HG03354 (cell line): ENCODE results near the gene CSNK2A3.

Experiments used
- ATAC-seq: cut with Tn5 transposase; IDR thresholded peaks from one replicate; pipeline ENCODE4 v1.9.1; 2021; ENCODE audit warnings: mild to moderate bottlenecking; ENCODE audit not compliant: unreplicated experiment, poor library complexity, severe bottlenecking

Gene CSNK2A3

DNA sequence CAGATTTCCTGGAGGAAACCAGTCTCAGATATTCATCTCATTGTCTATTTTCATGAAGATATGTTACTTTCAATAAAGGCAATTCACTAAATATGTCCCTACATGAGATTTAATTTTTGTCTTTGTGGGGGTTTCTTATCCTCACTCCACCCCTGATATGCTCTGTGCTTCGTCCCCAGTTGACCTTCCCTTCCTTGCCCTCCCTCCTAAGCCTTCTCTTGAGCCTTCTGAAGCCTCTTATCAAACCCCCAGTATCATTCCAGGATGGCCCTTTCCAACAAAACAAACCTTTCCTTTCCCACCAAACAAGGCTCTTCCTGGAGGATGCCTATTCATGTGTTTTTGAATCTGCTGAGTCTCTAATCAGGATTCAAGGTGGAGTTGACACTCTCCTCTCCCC lies 44.8 kb downstream of the CSNK2A3 start:
- no peak for ATAC-seq

DNA sequence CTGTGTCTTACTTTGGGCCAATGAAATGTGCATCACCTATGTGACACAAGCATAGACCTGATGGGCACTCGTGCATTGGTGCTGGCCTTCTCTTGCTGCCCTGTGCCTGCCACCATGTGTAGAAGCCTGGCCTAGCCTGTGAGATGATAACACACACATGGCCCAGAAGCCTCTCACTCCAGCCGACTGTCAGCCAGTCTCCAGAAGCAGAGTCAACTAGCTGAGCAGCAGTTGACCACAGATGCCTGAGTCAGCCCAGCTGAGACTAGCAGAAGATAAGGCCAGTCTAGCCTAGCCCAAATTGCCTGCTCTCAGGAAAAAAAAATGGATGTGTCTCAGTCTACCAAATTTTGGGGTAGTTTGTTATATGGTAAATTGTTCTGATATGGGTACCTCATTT lies 46.2 kb downstream of the CSNK2A3 start:
- ATAC-seq, result no peak

DNA sequence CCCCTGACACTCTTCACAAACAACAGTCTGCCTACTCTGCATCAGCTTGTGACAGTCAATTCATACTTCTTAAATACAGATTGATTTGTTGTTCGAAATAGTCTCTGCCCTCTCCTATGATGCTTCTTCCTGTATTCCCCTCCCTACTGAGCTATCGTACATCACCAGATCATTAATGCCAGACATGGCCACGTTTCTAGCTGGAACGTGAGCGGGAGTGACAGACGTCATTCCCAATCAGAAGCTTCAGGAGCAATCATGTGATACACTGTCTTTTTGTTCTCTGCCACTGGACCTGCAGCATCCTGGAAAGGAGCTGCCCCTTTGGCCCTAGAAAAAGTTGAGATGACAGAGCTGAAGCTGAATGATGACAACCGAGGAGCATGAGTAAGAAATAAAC lies 48.5 kb downstream of the CSNK2A3 start:
- no peak for ATAC-seq

DNA sequence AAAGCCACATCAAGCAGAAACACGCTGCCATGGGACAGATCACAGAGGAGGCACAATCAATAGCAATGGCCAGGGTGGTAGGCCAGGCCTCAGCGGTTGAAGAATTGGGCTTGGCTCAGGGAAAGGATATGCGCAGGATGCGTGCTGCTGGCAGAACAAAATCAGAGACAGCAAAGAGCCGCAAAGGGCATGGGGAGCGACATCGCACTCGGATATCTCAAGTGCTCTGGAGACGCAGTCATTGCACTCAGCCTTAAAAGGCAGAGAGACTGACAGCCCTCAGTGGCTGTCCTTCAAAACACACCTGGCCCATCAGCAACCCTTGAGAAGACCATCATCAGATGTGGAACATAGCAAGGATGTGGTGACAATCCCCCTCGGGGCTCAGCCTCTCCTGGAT lies 50.5 kb downstream of the CSNK2A3 start:
- ATAC-seq, result no peak
